ENCODE measurements around the gene DENND1A. TPM values are rescaled to one million over a fixed set of nuclear protein-coding genes. Genes with fewer than 3 reads are reported as not detected.

The DENND1A gene
- total RNA-seq, 2 experiments from 2014 or later = 21.9 to 23.3 TPM

- DNase-seq = no peak
- Mint-ChIP-seq H3K9me3 (no peaks in the 10 kb centered on the region), H3K36me3 (ENCODE audit: low read depth) (peaks cover 2% of the 10 kb centered on the region), H3K27me3 (no peaks in the 10 kb centered on the region), H3K27ac (no peak overlapping the region), H3K4me1 (ENCODE audit: low read depth) (peaks cover 4% of the 10 kb centered on the region), H3K4me3 (no peak overlapping the region)
- intact Hi-C loops (cut with micrococcal nuclease) = no loop called here
- ChIA-PET POLR2A (no interaction called here), CTCF (no interaction called here)
- no peak for TF ChIP-seq CTCF (IDR thresholded peaks at IDR 0.05)
- ATAC-seq = no peak
Observed at GRCh38 chr9:123713282-123713681, 216.6 kb downstream of the DENND1A start.

GRCh38 chr9:123712399-123712798 lies 217.5 kb downstream of the DENND1A start:
- no peaks in the 10 kb centered on the region for H3K27me3 Mint-ChIP-seq
- DNase-seq (no peak), ATAC-seq (no peak)
- peaks cover 4% of the 10 kb centered on the region for H3K4me1 Mint-ChIP-seq (ENCODE audit: low read depth)
- TF ChIP-seq CTCF (IDR thresholded peaks at IDR 0.05) = no peak
- H3K9me3 Mint-ChIP-seq = no peaks in the 10 kb centered on the region
- intact Hi-C loops (cut with micrococcal nuclease) = no loop called here
- CTCF ChIA-PET = no interaction called here
- POLR2A ChIA-PET = no interaction called here
- no peak overlapping the region for H3K27ac Mint-ChIP-seq
- no peak overlapping the region for H3K4me3 Mint-ChIP-seq
- peaks cover 2% of the 10 kb centered on the region for H3K36me3 Mint-ChIP-seq (ENCODE audit: low read depth)

GRCh38 chr9:123710299-123710698 lies 219.6 kb downstream of the DENND1A start:
- Mint-ChIP-seq H3K9me3 (peaks cover 4% of the 10 kb centered on the region), H3K27me3 (no peaks in the 10 kb centered on the region), H3K36me3 (ENCODE audit: low read depth) (peaks cover 9% of the 10 kb centered on the region), H3K4me3 (no peak overlapping the region), H3K27ac (no peak overlapping the region), H3K4me1 (ENCODE audit: low read depth) (peaks cover 2% of the 10 kb centered on the region)
- POLR2A ChIA-PET = no interaction called here
- DNase-seq (no peak), ATAC-seq (no peak)
- CTCF ChIA-PET = interaction anchor here (1.0 kb wide), 1 partner anchor 18 kb away, joined by 3 read pairs; no protein-coding TSS in a partner anchor
- intact Hi-C loops (cut with micrococcal nuclease) = no loop called here
- no peak for TF ChIP-seq CTCF (IDR thresholded peaks at IDR 0.05)

GRCh38 chr9:123702483-123702882 lies 227.4 kb downstream of the DENND1A start:
- ATAC-seq = no peak
- ChIA-PET POLR2A (no interaction called here), CTCF (no interaction called here)
- no peak overlapping the region for H3K4me3 Mint-ChIP-seq
- peaks cover 36% of the 10 kb centered on the region for H3K36me3 Mint-ChIP-seq (ENCODE audit: low read depth)
- DNase-seq = no peak
- intact Hi-C loops (cut with micrococcal nuclease) = no loop called here
- H3K4me1 Mint-ChIP-seq (ENCODE audit: low read depth) = no peaks in the 10 kb centered on the region
- H3K27me3 Mint-ChIP-seq = no peaks in the 10 kb centered on the region
- peaks cover 27% of the 10 kb centered on the region for H3K9me3 Mint-ChIP-seq
- TF ChIP-seq CTCF (IDR thresholded peaks at IDR 0.05) = no peak
- no peak overlapping the region for H3K27ac Mint-ChIP-seq

- Mint-ChIP-seq H3K27me3 (no peaks in the 10 kb centered on the region), H3K27ac (no peak overlapping the region), H3K4me1 (ENCODE audit: low read depth) (no peaks in the 10 kb centered on the region), H3K4me3 (no peak overlapping the region), H3K36me3 (ENCODE audit: low read depth) (peaks cover 16% of the 10 kb centered on the region), H3K9me3 (peaks cover 12% of the 10 kb centered on the region)
- intact Hi-C loops (cut with micrococcal nuclease) = no loop called here
- DNase-seq = no peak
- POLR2A ChIA-PET = interaction anchor here (1.0 kb wide), 1 partner anchor 36 kb away, joined by 3 read pairs; no protein-coding TSS in a partner anchor
- TF ChIP-seq CTCF (IDR thresholded peaks at IDR 0.05) = no peak
- no peak for ATAC-seq
- CTCF ChIA-PET = no interaction called here
Observed at GRCh38 chr9:123697686-123698085, 232.2 kb downstream of the DENND1A start.

Measured in activated CD8-positive, alpha-beta T cell treated with anti-CD3 and anti-CD28 coated beads for 36 hours (primary cell).